GM12865 (cell line): ENCODE measurements around the gene SH3PXD2A.

ENCODE experiments used
- DNase-seq: peaks from one replicate; pipeline ENCODE4 v3.0.0; 2010; ENCODE audit warnings: low read depth
- H3K4me3 ChIP-seq: 2 replicates; pipeline ENCODE4 v1.5.1; 2011; ENCODE audit warnings: mild to moderate bottlenecking, low read depth, low read length, control low read depth
- CTCF ChIP-seq: IDR thresholded peaks from 2 replicates; pipeline ENCODE4 v1.5.1; 2011; ENCODE audit warnings: low read length, control low read depth, low read depth, inconsistent platforms; ENCODE audit not compliant: insufficient read depth; ENCODE audit errors: missing control alignments

Gene SH3PXD2A

GRCh38 chr10:103740611-103741010 lies 114.8 kb downstream of the SH3PXD2A start:
- no peak overlapping the region for H3K4me3 ChIP-seq
- TF ChIP-seq CTCF: no peak
- no peak for DNase-seq

- no peak for DNase-seq
- TF ChIP-seq CTCF: no peak
- H3K4me3 ChIP-seq: no peak overlapping the region
Measured at GRCh38 chr10:103739039-103739764, 116.2 kb downstream of the SH3PXD2A start.

GRCh38 chr10:103737735-103738367 lies 117.5 kb downstream of the SH3PXD2A start:
- no peak overlapping the region for H3K4me3 ChIP-seq
- TF ChIP-seq CTCF: no peak
- DNase-seq: no peak

GRCh38 chr10:103736763-103737162 lies 118.6 kb downstream of the SH3PXD2A start:
- no peak for TF ChIP-seq CTCF
- DNase-seq: peak; percentile 36

GRCh38 chr10:103736044-103736443 lies 119.3 kb downstream of the SH3PXD2A start:
- no peak overlapping the region for H3K4me3 ChIP-seq

More at GRCh38 chr10:103736763-103737162, 118.6 kb downstream of the SH3PXD2A start:
- no peak overlapping the region for H3K4me3 ChIP-seq

GRCh38 chr10:103734731-103735130 lies 120.6 kb downstream of the SH3PXD2A start:
- no peak overlapping the region for H3K4me3 ChIP-seq
- no peak for DNase-seq
- no peak for TF ChIP-seq CTCF

More at GRCh38 chr10:103736044-103736443, 119.3 kb downstream of the SH3PXD2A start:
- no peak for DNase-seq
- TF ChIP-seq CTCF: no peak
